ENCODE data around the gene RASAL2.

Gene RASAL2

DNA sequence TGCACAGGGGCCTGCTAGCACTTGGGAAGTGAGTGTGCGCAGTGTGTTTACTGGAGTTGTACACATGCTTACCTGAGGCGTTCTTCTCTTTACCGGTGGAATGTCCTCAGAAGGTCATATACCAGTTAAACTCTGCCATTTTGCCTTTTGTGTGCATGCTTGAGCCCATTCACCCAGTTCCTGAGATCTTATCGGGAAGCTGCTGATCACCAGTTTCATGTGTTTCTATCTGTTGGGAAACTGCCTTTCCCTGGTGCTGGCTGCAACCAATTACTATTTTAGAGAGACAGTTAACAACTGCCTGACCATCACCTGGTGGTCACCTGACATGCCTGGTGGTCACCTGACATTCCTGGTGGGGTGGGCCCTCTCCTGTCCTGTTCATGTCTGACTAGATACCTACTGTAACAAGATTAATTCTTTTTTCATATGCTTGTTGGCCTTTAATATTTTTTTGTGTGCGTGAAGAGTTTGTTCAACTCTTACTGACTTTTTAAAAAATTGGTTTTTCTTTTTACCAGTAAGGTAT is 137.0 kb downstream of the RASAL2 start:
- no peaks in the 10 kb centered on the region for H3K27me3 ChIP-seq
- H3K36me3 ChIP-seq = no peaks in the 10 kb centered on the region
- H3K27ac ChIP-seq = no peak overlapping the region
- no peak for TF ChIP-seq CTCF (IDR thresholded peaks at IDR 0.05)
- no peaks in the 10 kb centered on the region for H3K4me1 ChIP-seq (ENCODE audit: control insufficient read depth in 1 of 2, insufficient read depth in 1 of 2, low read depth in 1 of 2, low read length in 1 of 2)
- H3K4me3 ChIP-seq (ENCODE audit: low read depth in 1 of 2, low read length in 1 of 2) = no peak overlapping the region
- H3K9me3 ChIP-seq = no peaks in the 10 kb centered on the region

GRCh38 chr1:178232108-178232507 is 138.2 kb downstream of the RASAL2 start:
- Histone ChIP-seq H3K27me3 (no peaks in the 10 kb centered on the region), H3K4me3 (ENCODE audit: low read depth in 1 of 2, low read length in 1 of 2) (no peak overlapping the region), H3K27ac (no peak overlapping the region), H3K36me3 (no peaks in the 10 kb centered on the region), H3K4me1 (ENCODE audit: control insufficient read depth in 1 of 2, insufficient read depth in 1 of 2, low read depth in 1 of 2, low read length in 1 of 2) (no peaks in the 10 kb centered on the region), H3K9me3 (no peaks in the 10 kb centered on the region)
- TF ChIP-seq CTCF (IDR thresholded peaks at IDR 0.05) = no peak

- H3K27ac ChIP-seq = no peak overlapping the region
- no peaks in the 10 kb centered on the region for H3K9me3 ChIP-seq
- H3K36me3 ChIP-seq = no peaks in the 10 kb centered on the region
- no peak overlapping the region for H3K4me3 ChIP-seq (ENCODE audit: low read depth in 1 of 2, low read length in 1 of 2)
- H3K4me1 ChIP-seq (ENCODE audit: control insufficient read depth in 1 of 2, insufficient read depth in 1 of 2, low read depth in 1 of 2, low read length in 1 of 2) = no peaks in the 10 kb centered on the region
- no peaks in the 10 kb centered on the region for H3K27me3 ChIP-seq
- no peak for TF ChIP-seq CTCF (IDR thresholded peaks at IDR 0.05)
These were observed 139.0 kb downstream of the RASAL2 start for GRCh38 chr1:178232949-178233348.

DNA sequence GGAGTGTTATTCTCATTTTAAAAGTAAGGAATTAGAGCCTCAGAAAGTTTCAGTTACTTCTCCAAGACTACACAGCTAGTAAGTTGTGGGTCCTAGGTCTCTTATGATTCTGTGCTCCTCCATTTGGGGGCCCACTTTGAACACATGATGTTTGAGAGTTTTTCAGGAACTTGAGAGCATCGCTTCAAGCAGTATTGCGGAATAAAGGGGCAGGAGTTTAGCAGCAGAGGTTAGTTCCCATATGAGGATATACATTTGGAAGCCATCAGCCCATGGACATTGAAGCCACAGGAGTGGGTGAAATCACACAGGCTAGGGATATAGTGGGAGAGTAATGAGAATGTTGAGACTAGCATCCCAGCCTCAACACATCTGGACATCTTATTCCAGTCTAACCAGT is 143.2 kb downstream of the RASAL2 start:
- Histone ChIP-seq H3K27ac (no peak overlapping the region), H3K36me3 (no peaks in the 10 kb centered on the region), H3K4me3 (ENCODE audit: low read depth in 1 of 2, low read length in 1 of 2) (no peak overlapping the region), H3K27me3 (no peaks in the 10 kb centered on the region), H3K4me1 (ENCODE audit: control insufficient read depth in 1 of 2, insufficient read depth in 1 of 2, low read depth in 1 of 2, low read length in 1 of 2) (no peaks in the 10 kb centered on the region), H3K9me3 (no peaks in the 10 kb centered on the region)
- no peak for TF ChIP-seq CTCF (IDR thresholded peaks at IDR 0.05)

DNA sequence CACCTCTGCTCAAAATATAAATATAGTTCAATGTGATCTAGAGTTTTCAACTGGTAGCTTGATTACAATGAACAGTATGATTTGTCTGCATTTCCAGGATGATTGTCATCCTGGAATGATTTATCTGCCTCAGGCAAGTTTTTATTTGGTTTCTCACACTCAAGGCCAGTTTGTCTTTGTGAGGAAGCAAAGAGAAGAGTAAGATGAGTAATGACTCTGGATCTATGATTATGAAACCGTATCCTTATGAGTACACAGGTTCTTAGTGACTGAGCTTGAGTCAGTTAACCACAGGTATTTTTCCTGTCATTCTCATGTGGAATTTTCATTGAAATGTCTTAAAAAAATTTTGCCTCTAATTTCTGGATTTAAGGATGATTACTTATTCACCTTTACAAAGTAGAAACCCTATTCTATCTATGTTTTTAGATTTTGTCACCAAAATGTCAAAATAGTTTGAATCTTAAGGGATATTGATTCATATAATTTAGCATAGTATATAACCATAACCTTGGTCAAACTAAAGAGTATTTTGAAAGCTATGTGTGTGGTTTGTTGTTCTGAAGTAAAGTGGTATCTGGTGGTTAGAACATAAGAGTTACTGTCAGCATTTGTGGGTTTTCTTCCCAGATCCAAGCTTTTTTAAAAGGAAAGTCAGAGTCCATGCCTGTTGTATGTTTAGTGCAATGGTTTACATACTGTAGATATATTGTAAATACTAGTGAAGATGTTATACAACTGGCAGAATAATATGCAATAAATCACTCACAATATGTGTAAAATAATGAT is 145.0 kb downstream of the RASAL2 start:
- Histone ChIP-seq H3K4me3 (ENCODE audit: low read depth in 1 of 2, low read length in 1 of 2) (no peak overlapping the region), H3K27me3 (no peaks in the 10 kb centered on the region), H3K36me3 (no peaks in the 10 kb centered on the region), H3K9me3 (no peaks in the 10 kb centered on the region), H3K4me1 (ENCODE audit: control insufficient read depth in 1 of 2, insufficient read depth in 1 of 2, low read depth in 1 of 2, low read length in 1 of 2) (no peaks in the 10 kb centered on the region), H3K27ac (no peak overlapping the region)
- TF ChIP-seq CTCF (IDR thresholded peaks at IDR 0.05) = no peak

Data from neutrophil (primary cell).